ENCODE data around the gene PLCH1. TPM values are rescaled to one million over a fixed set of nuclear protein-coding genes. Genes with fewer than 3 reads are reported as not detected.

PLCH1 gene
- total and polyA plus RNA-seq, 2 donors (not counting 1 experiment from before 2014, with no cell fraction given), result under 0.01 to 0.03 TPM

- H3K4me2 ChIP-seq (ENCODE audit: extremely low read depth, insufficient read depth, low read length), result no peak overlapping the region
- H3K79me2 ChIP-seq (ENCODE audit: control insufficient read depth, insufficient read depth, low read length), result no peaks in the 10 kb centered on the region
- H3K27ac ChIP-seq (ENCODE audit: insufficient read depth, low read length), result no peak overlapping the region
- H3K9ac ChIP-seq (ENCODE audit: insufficient read depth, low read length), result no peak overlapping the region
- H3K27me3 ChIP-seq (ENCODE audit: control insufficient read depth, insufficient read depth, low read length), result no peaks in the 10 kb centered on the region
- H3K36me3 ChIP-seq (ENCODE audit: control insufficient read depth, insufficient read depth, low read length), result no peaks in the 10 kb centered on the region
- no peak for DNase-seq (ENCODE audit: low read depth in 2 of 2)
- H2AFZ ChIP-seq (ENCODE audit: low read length), result no peak overlapping the region
- TF ChIP-seq CTCF (conservative IDR thresholded peaks at IDR 0.05 in 1 of 2, IDR thresholded peaks at IDR 0.05 in 1 of 2; ENCODE audit: low read depth in 1 of 2, low read length in 2 of 2), result no peak
- TF ChIP-seq EZH2 (IDR thresholded peaks at IDR 0.05; ENCODE audit: low read length, missing control alignments), result no peak
- no peaks in the 10 kb centered on the region for H4K20me1 ChIP-seq (ENCODE audit: control insufficient read depth, extremely low read depth, insufficient read depth, low read length)
- H3K4me3 ChIP-seq (replicated peaks in 1 of 4; ENCODE audit: control extremely low read depth in 1 of 4, insufficient read depth in 1 of 4, low read depth in 3 of 4, low read length in 4 of 4), result no peak overlapping the region
- H3K4me1 ChIP-seq (ENCODE audit: control insufficient read depth, extremely low read depth, insufficient read depth, low read length), result no peaks in the 10 kb centered on the region
- no peaks in the 10 kb centered on the region for H3K9me3 ChIP-seq (ENCODE audit: control insufficient read depth, insufficient read depth, low read depth, low read length)
These were observed 6.2 kb downstream of the PLCH1 start for GRCh38 chr3:155738580-155739076.

DNA sequence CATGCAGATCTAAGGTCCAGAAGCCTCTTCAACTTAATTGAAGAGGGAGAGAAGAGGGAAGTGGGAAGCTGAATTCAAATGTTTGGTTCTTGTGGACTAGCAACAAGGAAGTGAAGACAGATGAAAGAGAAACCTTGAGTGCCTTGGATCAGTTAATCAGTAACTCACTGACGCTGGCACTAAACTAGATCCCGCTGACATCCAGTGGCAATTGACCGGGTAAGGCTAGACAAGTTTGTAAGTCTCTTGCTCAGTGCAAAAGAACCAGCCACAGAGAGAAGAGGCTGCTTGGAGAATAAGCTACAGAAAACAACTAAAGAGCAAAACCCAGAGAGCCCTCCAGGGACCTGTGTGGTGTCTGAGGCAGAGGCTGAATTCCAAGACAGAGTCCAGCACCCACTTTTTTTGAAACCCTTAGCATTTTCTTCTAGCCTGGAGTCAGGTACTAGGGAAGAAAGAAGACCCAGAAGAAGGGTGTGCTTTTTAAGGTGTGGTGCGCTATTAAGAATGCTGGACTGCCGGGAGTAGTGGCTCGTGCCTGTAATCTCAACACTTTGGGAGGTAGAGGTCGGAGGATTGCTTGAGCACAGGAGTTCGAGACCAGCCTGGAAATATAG lies 6.9 kb downstream of the PLCH1 start:
- Histone ChIP-seq H3K4me2 (ENCODE audit: extremely low read depth, insufficient read depth, low read length) (no peak overlapping the region), H3K27me3 (ENCODE audit: control insufficient read depth, insufficient read depth, low read length) (no peaks in the 10 kb centered on the region), H3K27ac (ENCODE audit: insufficient read depth, low read length) (no peak overlapping the region), H2AFZ (ENCODE audit: low read length) (no peak overlapping the region), H3K4me1 (ENCODE audit: control insufficient read depth, extremely low read depth, insufficient read depth, low read length) (no peaks in the 10 kb centered on the region), H3K9me3 (ENCODE audit: control insufficient read depth, insufficient read depth, low read depth, low read length) (no peaks in the 10 kb centered on the region), H3K9ac (ENCODE audit: insufficient read depth, low read length) (no peak overlapping the region), H3K36me3 (ENCODE audit: control insufficient read depth, insufficient read depth, low read length) (no peaks in the 10 kb centered on the region), H4K20me1 (ENCODE audit: control insufficient read depth, extremely low read depth, insufficient read depth, low read length) (no peaks in the 10 kb centered on the region), H3K79me2 (ENCODE audit: control insufficient read depth, insufficient read depth, low read length) (no peaks in the 10 kb centered on the region), H3K4me3 (replicated peaks in 1 of 4; ENCODE audit: control extremely low read depth in 1 of 4, insufficient read depth in 1 of 4, low read depth in 3 of 4, low read length in 4 of 4) (no peak overlapping the region)
- DNase-seq (ENCODE audit: low read depth in 2 of 2), result no peak
- TF ChIP-seq EZH2 (IDR thresholded peaks at IDR 0.05; ENCODE audit: low read length, missing control alignments) (no peak), CTCF (conservative IDR thresholded peaks at IDR 0.05 in 1 of 2, IDR thresholded peaks at IDR 0.05 in 1 of 2; ENCODE audit: low read depth in 1 of 2, low read length in 2 of 2) (no peak)

- DNase-seq (ENCODE audit: low read depth in 2 of 2), result no peak
- TF ChIP-seq EZH2 (IDR thresholded peaks at IDR 0.05; ENCODE audit: low read length, missing control alignments), result no peak
- TF ChIP-seq CTCF (conservative IDR thresholded peaks at IDR 0.05 in 1 of 2, IDR thresholded peaks at IDR 0.05 in 1 of 2; ENCODE audit: low read depth in 1 of 2, low read length in 2 of 2), result no peak
- no peak overlapping the region for H3K4me2 ChIP-seq (ENCODE audit: extremely low read depth, insufficient read depth, low read length)
- H3K79me2 ChIP-seq (ENCODE audit: control insufficient read depth, insufficient read depth, low read length), result no peaks in the 10 kb centered on the region
- no peaks in the 10 kb centered on the region for H4K20me1 ChIP-seq (ENCODE audit: control insufficient read depth, extremely low read depth, insufficient read depth, low read length)
- H3K27ac ChIP-seq (ENCODE audit: insufficient read depth, low read length), result no peak overlapping the region
- no peaks in the 10 kb centered on the region for H3K36me3 ChIP-seq (ENCODE audit: control insufficient read depth, insufficient read depth, low read length)
- H3K9me3 ChIP-seq (ENCODE audit: control insufficient read depth, insufficient read depth, low read depth, low read length), result no peaks in the 10 kb centered on the region
- H3K9ac ChIP-seq (ENCODE audit: insufficient read depth, low read length), result no peak overlapping the region
- no peaks in the 10 kb centered on the region for H3K27me3 ChIP-seq (ENCODE audit: control insufficient read depth, insufficient read depth, low read length)
- H3K4me3 ChIP-seq (replicated peaks in 1 of 4; ENCODE audit: control extremely low read depth in 1 of 4, insufficient read depth in 1 of 4, low read depth in 3 of 4, low read length in 4 of 4), result no peak overlapping the region
- no peak overlapping the region for H2AFZ ChIP-seq (ENCODE audit: low read length)
- H3K4me1 ChIP-seq (ENCODE audit: control insufficient read depth, extremely low read depth, insufficient read depth, low read length), result no peaks in the 10 kb centered on the region
These were observed 8.5 kb downstream of the PLCH1 start for GRCh38 chr3:155736381-155736780.
